Activated T-helper 2 cell treated with anti-CD3 and anti-CD28 coated beads, Interferon-gamma antibody, Interleukin-2, Interleukin-4, amounts not matched to agents 10 μg/mL and 5 μg/mL and 100 μg/mL, durations not matched to agents 14 hours and 24 hours and 36 hours (primary cell): ENCODE measurements around the gene SCFD2. TPM values are rescaled to one million over a fixed set of nuclear protein-coding genes. Genes with fewer than 3 reads are reported as not detected.
"Not testable (repeated sequence)": the region's sequence is repeated elsewhere in the genome, so short reads cannot be mapped to it uniquely, and the experiment has no call there.

Experiments
- DNase-seq: peaks from one replicate; pipeline ENCODE4 v3.0.0; 2021; ENCODE audit warnings: low spot score
- H3K27ac Mint-ChIP-seq: one replicate; pipeline ENCODE4 v1.8.0; 2021; ENCODE audit warnings: mixed read lengths
- H3K27me3 Mint-ChIP-seq: one replicate; pipeline ENCODE4 v1.8.0; 2021; ENCODE audit warnings: low read depth, mixed read lengths
- H3K36me3 Mint-ChIP-seq: one replicate; pipeline ENCODE4 v1.8.0; 2021; ENCODE audit warnings: low read depth, mixed read lengths
- H3K4me1 Mint-ChIP-seq: one replicate; pipeline ENCODE4 v1.8.0; 2021; ENCODE audit warnings: low read depth, mixed read lengths
- H3K4me3 Mint-ChIP-seq: one replicate; pipeline ENCODE4 v1.8.0; 2021; ENCODE audit warnings: low read depth, mild to moderate bottlenecking, moderate library complexity, mixed read lengths
- H3K9me3 Mint-ChIP-seq: one replicate; pipeline ENCODE4 v1.8.0; 2021; ENCODE audit warnings: mixed read lengths
- intact Hi-C: fragments of 100-400 bp; cut with micrococcal nuclease; formaldehyde crosslinking; loops from one replicate; pipeline ENCODE4 v1.15.1; 2023
- total RNA-seq: library from RNA; stranded (reverse); gene quantifications from 2 replicates; pipeline ENCODE4 v1.2.3, GENCODE V29; 2022

The SCFD2 gene
- total RNA-seq, 1 donor from 2014 or later = 26.3 TPM

DNA sequence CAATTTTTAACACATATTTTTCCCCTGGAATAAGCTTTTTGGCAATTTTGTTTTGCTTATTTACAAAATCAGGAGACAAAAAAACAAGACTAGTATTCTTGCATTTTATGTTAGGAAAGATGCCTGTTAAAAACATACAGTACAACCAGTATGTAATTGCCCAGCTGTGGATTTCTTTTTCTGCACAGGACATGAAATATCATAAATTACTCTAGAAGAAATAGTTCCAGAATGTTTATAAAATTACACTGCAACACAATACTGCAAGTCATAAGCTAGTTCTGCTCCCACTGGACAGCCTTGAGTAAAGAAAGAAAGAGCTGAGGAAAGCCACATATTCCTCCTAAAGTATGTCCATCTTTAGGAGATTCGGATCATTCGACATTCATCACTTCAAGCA, 133.5 kb downstream of the SCFD2 start:
- Mint-ChIP-seq H3K4me3 (no peak overlapping the region), H3K27me3 (no peaks in the 10 kb centered on the region), H3K36me3 (no peaks in the 10 kb centered on the region), H3K4me1 (no peaks in the 10 kb centered on the region), H3K9me3 (no peaks in the 10 kb centered on the region), H3K27ac (no peak overlapping the region)
- no peak for DNase-seq
- intact Hi-C loops = no loop called here

DNA sequence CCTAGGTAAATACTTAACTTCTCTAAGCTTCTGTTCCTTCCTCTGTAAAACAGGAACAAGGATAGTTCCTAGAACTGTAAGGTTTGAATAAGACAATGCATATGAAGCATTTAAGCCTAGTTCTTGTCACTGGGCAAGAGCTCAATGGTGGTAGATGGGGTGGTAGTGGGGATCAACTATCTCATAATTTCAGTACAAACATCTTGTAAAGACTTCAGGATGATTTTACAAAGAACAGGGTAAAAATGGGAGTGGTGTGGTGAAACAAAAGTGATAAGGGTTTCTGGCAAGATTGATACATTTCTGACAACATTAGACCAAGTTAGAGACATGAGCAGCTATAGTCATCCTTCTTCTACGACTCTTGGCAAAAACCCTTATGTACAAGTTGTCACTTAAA, 137.8 kb downstream of the SCFD2 start:
- no peaks in the 10 kb centered on the region for H3K36me3 Mint-ChIP-seq
- DNase-seq = no peak
- H3K4me1 Mint-ChIP-seq = no peaks in the 10 kb centered on the region
- H3K9me3 Mint-ChIP-seq = no peaks in the 10 kb centered on the region
- H3K27ac Mint-ChIP-seq = no peak overlapping the region
- no peak overlapping the region for H3K4me3 Mint-ChIP-seq
- intact Hi-C loops = no loop called here
- no peaks in the 10 kb centered on the region for H3K27me3 Mint-ChIP-seq

DNA sequence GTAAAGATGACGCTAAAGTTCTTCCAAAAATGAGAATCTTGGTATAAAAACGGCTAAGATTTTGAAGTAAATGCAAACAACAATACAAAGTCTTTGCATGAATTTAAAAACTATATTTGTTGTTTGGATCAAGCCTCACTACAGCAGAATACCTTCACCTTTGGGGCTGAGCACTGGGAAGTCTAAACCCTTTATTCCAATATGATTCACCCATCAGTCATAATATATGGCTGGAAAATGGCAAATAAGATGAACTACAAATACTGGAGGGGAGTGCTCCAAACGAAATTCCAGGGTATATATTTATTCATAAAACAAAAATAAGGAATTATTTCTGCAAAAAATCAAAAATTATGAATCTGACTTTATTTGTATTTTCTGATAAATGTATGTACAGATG, 138.4 kb downstream of the SCFD2 start:
- Mint-ChIP-seq H3K4me1 (no peaks in the 10 kb centered on the region), H3K9me3 (no peaks in the 10 kb centered on the region), H3K36me3 (no peaks in the 10 kb centered on the region), H3K27me3 (no peaks in the 10 kb centered on the region), H3K27ac (no peak overlapping the region), H3K4me3 (no peak overlapping the region)
- DNase-seq = no peak
- intact Hi-C loops = no loop called here

DNA sequence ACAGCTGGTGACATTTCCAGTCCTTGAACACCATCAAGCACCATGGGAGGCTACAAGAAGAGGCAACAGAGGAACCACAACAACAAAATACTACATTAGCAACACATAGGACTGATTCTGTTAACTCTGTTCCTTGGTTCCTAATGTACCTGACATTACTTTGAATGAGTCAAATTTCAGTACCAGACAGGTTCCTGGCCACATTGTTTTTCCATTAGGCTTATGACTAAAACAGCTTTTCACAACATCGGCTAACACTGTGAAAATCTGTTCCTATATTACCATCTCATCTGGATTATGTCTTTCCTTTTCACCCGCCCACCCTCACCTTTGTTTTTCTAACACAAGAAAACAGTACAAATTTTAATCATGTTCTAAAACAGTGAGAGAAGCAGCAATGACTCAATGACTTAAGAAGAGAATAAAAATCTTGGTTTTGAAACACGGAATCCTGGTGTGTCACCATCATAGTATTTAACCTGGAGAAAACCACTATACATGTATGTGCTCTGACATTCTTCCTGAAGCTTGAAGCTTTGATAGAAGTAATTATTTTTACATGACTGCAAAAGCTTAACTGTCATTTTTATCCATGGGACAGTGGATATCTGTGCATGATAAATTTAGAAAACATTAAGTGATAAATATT, 143.9 kb downstream of the SCFD2 start:
- no peak overlapping the region for H3K27ac Mint-ChIP-seq
- no peak for DNase-seq
- H3K27me3 Mint-ChIP-seq = no peaks in the 10 kb centered on the region
- no peak overlapping the region for H3K4me3 Mint-ChIP-seq
- peaks cover 9% of the 10 kb centered on the region for H3K9me3 Mint-ChIP-seq
- H3K36me3 Mint-ChIP-seq = peaks cover 4% of the 10 kb centered on the region
- intact Hi-C loops = no loop called here
- H3K4me1 Mint-ChIP-seq = no peaks in the 10 kb centered on the region

DNA sequence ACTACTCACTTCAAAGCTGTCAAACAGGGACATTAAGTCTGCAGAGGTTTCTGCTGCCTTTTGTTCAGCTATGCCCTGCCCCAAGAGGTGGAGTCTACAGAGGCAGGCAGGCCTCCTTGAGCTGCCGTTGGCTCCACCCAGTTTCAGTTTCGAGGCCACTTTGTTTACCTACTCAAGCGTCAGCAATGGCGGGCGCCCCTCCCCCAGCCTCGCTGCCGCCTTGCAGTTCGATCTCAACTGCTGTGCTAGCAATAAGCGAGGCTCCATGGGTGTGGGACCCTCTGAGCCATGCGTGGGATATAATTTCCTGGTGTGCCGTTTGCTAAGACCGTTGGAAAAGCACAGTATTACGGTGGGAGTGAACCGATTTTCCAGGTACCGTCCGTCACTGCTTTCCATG, 146.7 kb downstream of the SCFD2 start:
- H3K27ac Mint-ChIP-seq, H3K4me3 Mint-ChIP-seq, intact Hi-C loops, DNase-seq, H3K36me3 Mint-ChIP-seq, H3K4me1 Mint-ChIP-seq, H3K27me3 Mint-ChIP-seq: not testable (repeated sequence)
- H3K9me3 Mint-ChIP-seq = peaks cover 16% of the 10 kb centered on the region

DNA sequence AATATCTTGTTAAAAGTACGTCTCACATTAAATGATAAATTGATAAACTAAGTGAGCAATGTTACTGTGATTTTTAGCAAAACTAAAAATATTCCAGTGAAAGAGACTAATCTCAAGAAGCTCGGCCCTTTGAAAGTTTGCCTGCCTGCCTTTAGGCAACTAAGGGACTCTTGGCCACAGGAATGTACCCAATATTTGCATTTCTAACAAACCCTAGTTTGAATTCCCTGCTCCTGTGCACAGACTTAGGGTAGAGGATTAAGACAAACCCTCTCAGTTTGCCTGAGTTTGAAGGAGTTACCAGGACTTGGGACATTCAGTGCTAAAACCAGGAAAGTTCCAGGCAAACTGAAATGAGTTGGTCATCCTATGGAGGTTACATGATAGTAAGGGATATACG, 157.1 kb downstream of the SCFD2 start:
- H3K4me1 Mint-ChIP-seq = peaks cover 3% of the 10 kb centered on the region
- no peaks in the 10 kb centered on the region for H3K9me3 Mint-ChIP-seq
- intact Hi-C loops = no loop called here
- no peaks in the 10 kb centered on the region for H3K27me3 Mint-ChIP-seq
- H3K27ac Mint-ChIP-seq = no peak overlapping the region
- no peak overlapping the region for H3K4me3 Mint-ChIP-seq
- no peaks in the 10 kb centered on the region for H3K36me3 Mint-ChIP-seq
- DNase-seq = no peak

DNA sequence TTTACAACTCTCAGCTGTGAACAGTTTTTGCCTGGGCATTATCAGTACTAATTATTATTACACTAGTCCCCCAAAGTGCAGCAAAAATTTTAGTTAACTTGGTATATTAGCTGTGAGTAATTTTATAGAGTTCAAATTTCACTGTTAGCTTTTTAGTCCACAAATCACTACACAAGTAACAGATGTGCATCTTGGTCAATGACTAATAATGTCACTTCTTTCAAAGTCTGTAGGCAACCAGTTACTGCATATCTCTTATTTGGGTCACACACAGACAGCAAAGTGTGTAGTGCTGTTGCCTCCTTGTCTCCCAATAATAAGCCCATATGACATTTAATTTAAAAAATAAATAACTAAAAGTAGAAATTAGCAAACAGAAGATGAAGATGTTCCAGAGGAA, 159.9 kb downstream of the SCFD2 start:
- Mint-ChIP-seq H3K36me3 (no peaks in the 10 kb centered on the region), H3K4me3 (no peak overlapping the region), H3K27me3 (no peaks in the 10 kb centered on the region), H3K27ac (no peak overlapping the region), H3K4me1 (peaks cover 3% of the 10 kb centered on the region), H3K9me3 (no peaks in the 10 kb centered on the region)
- intact Hi-C loops = no loop called here
- DNase-seq = no peak

DNA sequence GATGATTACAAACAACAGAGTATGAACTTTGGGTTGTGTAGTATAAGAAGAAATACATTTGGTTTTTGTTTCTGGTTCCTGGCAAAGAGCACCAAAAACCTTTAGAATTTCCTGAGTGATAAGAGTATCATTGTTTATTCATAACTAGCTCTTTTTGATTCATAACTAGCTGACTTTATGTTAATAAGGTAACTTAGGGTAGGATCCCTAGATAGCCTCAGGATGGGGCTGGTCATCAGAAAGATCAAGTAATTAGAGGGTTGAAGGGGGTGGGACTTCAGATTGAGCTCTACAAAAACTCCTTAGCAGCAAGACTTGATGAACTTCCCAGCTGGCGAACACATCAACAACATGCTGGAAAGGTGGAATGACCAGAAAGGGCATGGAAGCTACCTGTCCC, 166.5 kb downstream of the SCFD2 start:
- Mint-ChIP-seq H3K27me3 (no peaks in the 10 kb centered on the region), H3K4me3 (no peak overlapping the region), H3K9me3 (no peaks in the 10 kb centered on the region), H3K27ac (no peak overlapping the region), H3K4me1 (no peaks in the 10 kb centered on the region), H3K36me3 (no peaks in the 10 kb centered on the region)
- DNase-seq = no peak
- intact Hi-C loops = loop anchor here (5.0 kb wide), 3 partner anchors 178 to 708 kb away; partner anchors contain the start of gene FIP1L1

DNA sequence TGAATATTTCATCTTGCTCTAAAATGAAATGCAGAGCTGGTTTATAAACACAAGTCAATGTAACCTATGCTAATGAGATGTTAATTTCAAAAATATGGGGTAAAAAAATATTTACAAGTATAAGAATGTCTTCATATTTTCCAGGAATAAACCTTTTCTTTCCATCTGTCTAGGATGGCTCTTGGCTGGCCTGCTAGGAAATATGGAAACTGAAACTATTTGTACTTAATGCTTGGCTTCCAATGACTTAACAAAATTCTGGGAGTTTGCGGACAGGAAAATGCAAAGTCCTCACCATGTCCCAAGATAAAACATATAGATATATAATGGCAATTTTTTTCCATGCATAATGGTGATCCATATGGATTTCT, 168.1 kb downstream of the SCFD2 start:
- Mint-ChIP-seq H3K4me1 (no peaks in the 10 kb centered on the region), H3K27ac (no peak overlapping the region), H3K27me3 (no peaks in the 10 kb centered on the region), H3K36me3 (no peaks in the 10 kb centered on the region), H3K9me3 (no peaks in the 10 kb centered on the region), H3K4me3 (no peak overlapping the region)
- DNase-seq = no peak
- intact Hi-C loops = loop anchor here (1.0 to 5.0 kb wide), 6 partner anchors 180 to 1037 kb away; partner anchors contain the start of gene FIP1L1

DNA sequence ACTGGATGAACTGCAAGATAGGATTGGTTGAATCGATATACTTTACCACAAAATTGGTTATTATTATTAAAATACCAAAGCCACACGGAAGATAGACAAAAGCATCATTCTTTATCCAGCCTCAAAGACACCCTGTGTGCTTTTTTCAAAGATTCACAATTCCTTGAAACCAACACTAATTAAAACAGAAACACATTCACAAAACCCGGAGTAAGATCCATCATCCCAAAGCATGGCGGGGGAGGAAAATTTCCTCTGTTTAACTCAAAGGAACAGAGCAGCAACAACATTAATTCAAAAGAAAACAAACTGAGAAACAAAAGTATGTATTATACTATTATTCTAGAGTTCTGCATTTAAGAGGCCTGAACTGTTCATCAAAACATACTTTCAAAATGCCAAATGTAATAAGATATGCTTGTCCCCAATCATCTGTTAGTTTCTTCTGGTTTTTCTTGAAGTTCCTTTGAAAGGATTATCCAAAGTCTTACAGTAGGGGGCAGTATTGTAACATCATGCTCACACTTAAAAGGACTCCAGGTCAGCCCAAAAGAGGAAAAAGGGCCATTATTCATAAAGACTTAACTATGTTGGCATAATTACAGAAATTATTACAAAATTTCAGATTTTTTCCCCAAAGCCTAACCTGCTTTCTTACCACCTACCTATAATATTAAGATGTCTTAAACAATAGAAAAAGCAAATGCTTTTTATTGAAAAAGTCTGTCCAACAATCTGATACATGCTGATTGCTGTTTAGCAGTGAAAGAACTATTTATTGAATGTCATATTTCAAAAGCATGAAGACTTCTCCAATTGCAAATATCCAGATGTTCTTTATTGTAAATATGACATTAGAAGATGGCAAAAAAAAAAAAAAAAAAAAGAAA, 168.7 kb downstream of the SCFD2 start:
- intact Hi-C loops = loop anchor here (1.0 to 5.0 kb wide), 6 partner anchors 180 to 1037 kb away; partner anchors contain the start of gene FIP1L1
- H3K4me1 Mint-ChIP-seq = no peaks in the 10 kb centered on the region
- no peaks in the 10 kb centered on the region for H3K9me3 Mint-ChIP-seq
- DNase-seq = no peak
- H3K27me3 Mint-ChIP-seq = no peaks in the 10 kb centered on the region
- H3K36me3 Mint-ChIP-seq = no peaks in the 10 kb centered on the region
- H3K27ac Mint-ChIP-seq = no peak overlapping the region
- H3K4me3 Mint-ChIP-seq = no peak overlapping the region

DNA sequence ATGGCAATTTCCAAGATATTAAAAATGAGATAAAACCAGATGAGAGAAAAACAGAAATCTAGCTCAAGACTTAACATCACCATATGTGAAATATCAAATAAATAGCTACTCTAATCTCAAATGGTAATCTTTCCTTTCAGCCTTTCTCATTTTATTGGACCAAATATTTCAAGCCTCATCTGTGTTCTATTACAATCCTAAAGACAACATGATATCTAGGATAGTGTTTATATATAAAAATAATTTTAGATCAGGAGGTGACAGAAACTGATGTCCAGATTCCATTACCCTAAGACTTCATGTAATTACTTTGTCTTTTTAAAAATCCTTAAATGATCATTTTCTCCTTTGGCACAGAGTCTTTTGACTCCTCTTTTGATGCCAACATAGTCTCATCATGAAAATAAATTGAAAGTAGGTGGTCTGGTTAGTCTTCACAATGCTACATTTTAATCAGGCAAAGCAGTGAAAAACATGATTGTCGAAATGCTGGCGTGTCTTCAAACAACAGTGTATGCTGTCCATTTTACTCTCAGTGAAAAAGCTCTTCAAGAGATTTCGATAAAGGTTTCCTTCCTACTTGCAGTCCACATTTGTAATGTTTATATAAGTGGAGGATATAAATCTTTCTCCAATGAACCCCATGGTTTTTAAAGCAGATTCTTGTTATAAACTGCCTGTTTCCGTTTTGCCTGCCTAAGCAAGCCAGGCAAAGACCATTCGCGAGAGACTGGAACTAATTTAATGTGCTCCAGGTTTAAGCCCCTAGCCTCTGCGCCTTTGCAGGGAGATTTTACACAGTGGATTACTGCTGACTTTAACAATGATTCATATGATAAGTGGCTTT, 169.8 kb downstream of the SCFD2 start:
- Mint-ChIP-seq H3K27ac (no peak overlapping the region), H3K36me3 (no peaks in the 10 kb centered on the region), H3K9me3 (no peaks in the 10 kb centered on the region), H3K27me3 (no peaks in the 10 kb centered on the region), H3K4me1 (no peaks in the 10 kb centered on the region), H3K4me3 (no peak overlapping the region)
- intact Hi-C loops = loop anchor here (2.0 to 5.0 kb wide), 4 partner anchors 179 to 711 kb away; partner anchors contain the start of gene FIP1L1
- no peak for DNase-seq

DNA sequence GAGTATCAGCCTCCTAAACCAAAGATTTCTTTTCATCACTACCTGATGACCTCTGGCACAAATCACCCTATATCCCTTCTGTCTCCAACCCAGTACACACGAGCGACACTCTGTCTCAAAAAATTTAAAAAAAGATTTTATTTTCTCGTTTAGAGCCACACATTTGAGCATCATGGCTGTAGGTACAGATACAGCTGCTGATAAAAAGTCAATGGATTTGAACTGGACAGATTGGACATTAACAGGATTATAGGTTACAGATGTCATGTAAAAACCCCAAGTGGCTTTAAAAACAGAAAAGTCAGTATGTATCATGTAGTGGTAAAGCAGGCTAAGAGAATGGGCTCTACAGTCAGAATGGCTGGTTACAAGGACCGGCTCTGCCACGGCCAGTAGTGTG, 171.1 kb downstream of the SCFD2 start:
- H3K4me1 Mint-ChIP-seq = no peaks in the 10 kb centered on the region
- H3K27ac Mint-ChIP-seq = no peak overlapping the region
- H3K36me3 Mint-ChIP-seq = no peaks in the 10 kb centered on the region
- H3K4me3 Mint-ChIP-seq = no peak overlapping the region
- H3K27me3 Mint-ChIP-seq = no peaks in the 10 kb centered on the region
- DNase-seq = no peak
- intact Hi-C loops = loop anchor here (5.0 kb wide), 3 partner anchors 177 to 713 kb away; partner anchors contain the start of gene FIP1L1
- no peaks in the 10 kb centered on the region for H3K9me3 Mint-ChIP-seq
